ENCODE measurements around the gene ABCC3. TPM values are rescaled to one million over a fixed set of nuclear protein-coding genes. Genes with fewer than 3 reads are reported as not detected.

Gene ABCC3
- total and polyA plus RNA-seq, 8 donors = 47.2 to 209 (median 99.7) TPM

GRCh38 chr17:50613007-50613992 lies 21.4 kb upstream of the ABCC3 start:
- ATAC-seq (no peak), DNase-seq (no peak), FAIRE-seq (no peak)
- Histone ChIP-seq H3K27me3 (no peaks in the 10 kb centered on the region), H3K9me3 (no peaks in the 10 kb centered on the region), H3K4me3 (no peak overlapping the region), H3K36me3 (no peaks in the 10 kb centered on the region), H3K27ac (no peak overlapping the region), H3K4me1 (no peaks in the 10 kb centered on the region)
- 71 to 78% methylated on average over 25 to 26 of the region's 26 CpGs for WGBS, 2 donors
- TF ChIP-seq CTCF (IDR thresholded peaks at IDR 0.05) = no peak
- intact Hi-C loops (cut with DNase I) = no loop called here

DNA sequence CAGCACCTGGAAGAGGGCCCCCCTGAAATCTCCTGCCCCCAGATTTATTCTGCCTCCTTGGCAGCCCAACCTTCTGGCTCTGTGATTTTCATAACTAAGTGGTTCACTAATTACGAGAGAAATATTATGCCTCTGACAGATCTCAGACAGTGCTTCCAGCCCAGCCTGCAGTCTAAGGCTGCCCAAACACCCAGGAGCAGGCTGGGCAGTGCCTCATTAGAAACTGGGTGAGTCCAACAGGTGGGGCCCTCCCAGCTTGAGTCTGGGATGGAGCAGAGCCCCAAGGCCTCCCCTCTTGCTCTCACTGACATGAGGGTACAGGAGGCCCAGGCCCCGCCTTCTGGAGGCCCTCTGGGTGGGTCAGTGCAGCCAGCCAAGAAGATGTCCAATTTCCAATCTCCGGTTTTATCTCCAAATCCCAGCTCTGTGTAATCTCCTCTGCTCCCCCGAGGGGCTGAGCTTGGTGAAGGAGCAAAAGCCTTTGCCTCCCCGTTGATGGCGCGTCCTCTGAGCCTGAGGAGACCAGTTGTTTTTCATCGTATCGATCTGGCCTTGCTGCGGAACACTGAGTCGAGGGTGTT lies 20.1 kb upstream of the ABCC3 start:
- no peaks in the 10 kb centered on the region for H3K36me3 ChIP-seq
- no peaks in the 10 kb centered on the region for H3K27me3 ChIP-seq
- no peaks in the 10 kb centered on the region for H3K9me3 ChIP-seq
- DNase-seq = no peak
- no peak for ATAC-seq
- no peak overlapping the region for H3K27ac ChIP-seq
- intact Hi-C loops (cut with DNase I) = no loop called here
- TF ChIP-seq CTCF (IDR thresholded peaks at IDR 0.05) = no peak
- FAIRE-seq = no peak
- WGBS, 2 donors = 71 to 78% methylated on average over 11 of the region's 11 CpGs
- H3K4me3 ChIP-seq = no peak overlapping the region
- no peaks in the 10 kb centered on the region for H3K4me1 ChIP-seq

GRCh38 chr17:50615828-50616227 lies 18.9 kb upstream of the ABCC3 start:
- H3K27me3 ChIP-seq = no peaks in the 10 kb centered on the region
- WGBS, 2 donors = 33 to 40% methylated on average over 7 of the region's 7 CpGs
- DNase-seq (no peak), ATAC-seq (no peak), FAIRE-seq (no peak)
- no peaks in the 10 kb centered on the region for H3K4me1 ChIP-seq
- no peak overlapping the region for H3K4me3 ChIP-seq
- no peak overlapping the region for H3K27ac ChIP-seq
- H3K36me3 ChIP-seq = no peaks in the 10 kb centered on the region
- H3K9me3 ChIP-seq = no peaks in the 10 kb centered on the region
- no peak for TF ChIP-seq CTCF (IDR thresholded peaks at IDR 0.05)
- intact Hi-C loops (cut with DNase I) = no loop called here

DNA sequence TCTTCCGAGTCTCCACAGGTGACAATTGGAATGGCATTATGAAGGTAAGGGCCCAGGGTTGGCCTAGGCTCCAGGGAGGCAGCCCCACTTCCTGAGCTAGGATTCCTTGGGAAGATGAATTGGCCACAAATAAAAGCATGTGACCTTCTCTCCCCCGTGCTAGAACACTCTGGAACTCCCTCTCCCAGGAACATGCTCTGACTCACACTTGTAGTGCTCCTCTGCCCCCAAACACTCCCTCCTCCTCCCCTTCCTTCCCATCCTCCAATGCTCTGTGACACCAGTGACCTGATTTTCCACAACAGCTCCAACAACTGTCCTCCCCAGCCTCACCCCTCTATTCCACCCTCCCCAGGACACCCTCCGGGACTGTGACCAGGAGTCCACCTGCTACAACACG lies 16.4 kb upstream of the ABCC3 start:
- FAIRE-seq = no peak
- WGBS, 2 donors = 76 to 82% methylated on average over 4 of the region's 4 CpGs

More for the DNA sequence above, 16.4 kb upstream of the ABCC3 start:
- H3K9me3 ChIP-seq = no peaks in the 10 kb centered on the region
- H3K4me1 ChIP-seq = no peaks in the 10 kb centered on the region
- H3K36me3 ChIP-seq = no peaks in the 10 kb centered on the region
- intact Hi-C loops (cut with DNase I) = no loop called here
- ATAC-seq = peak in 1 of 4 donors; percentile 50
- no peak for TF ChIP-seq CTCF (IDR thresholded peaks at IDR 0.05)
- DNase-seq = no peak
- H3K4me3 ChIP-seq = no peak overlapping the region
- no peak overlapping the region for H3K27ac ChIP-seq
- no peaks in the 10 kb centered on the region for H3K27me3 ChIP-seq
